Stimulated activated naive CD4-positive, alpha-beta T cell treated with Interleukin-2 at 50 U/mL for 16 hours (primary cell): ENCODE measurements around the gene ATF6B.

Experiments used
- DNase-seq: peaks from one replicate; lab custom pipeline; 2025; lab: John Stamatoyannopoulos, UW

Gene ATF6B

GRCh38 chr6:32131439-32131948, 3.4 kb upstream of the ATF6B start:
- DNase-seq = no peak

DNA sequence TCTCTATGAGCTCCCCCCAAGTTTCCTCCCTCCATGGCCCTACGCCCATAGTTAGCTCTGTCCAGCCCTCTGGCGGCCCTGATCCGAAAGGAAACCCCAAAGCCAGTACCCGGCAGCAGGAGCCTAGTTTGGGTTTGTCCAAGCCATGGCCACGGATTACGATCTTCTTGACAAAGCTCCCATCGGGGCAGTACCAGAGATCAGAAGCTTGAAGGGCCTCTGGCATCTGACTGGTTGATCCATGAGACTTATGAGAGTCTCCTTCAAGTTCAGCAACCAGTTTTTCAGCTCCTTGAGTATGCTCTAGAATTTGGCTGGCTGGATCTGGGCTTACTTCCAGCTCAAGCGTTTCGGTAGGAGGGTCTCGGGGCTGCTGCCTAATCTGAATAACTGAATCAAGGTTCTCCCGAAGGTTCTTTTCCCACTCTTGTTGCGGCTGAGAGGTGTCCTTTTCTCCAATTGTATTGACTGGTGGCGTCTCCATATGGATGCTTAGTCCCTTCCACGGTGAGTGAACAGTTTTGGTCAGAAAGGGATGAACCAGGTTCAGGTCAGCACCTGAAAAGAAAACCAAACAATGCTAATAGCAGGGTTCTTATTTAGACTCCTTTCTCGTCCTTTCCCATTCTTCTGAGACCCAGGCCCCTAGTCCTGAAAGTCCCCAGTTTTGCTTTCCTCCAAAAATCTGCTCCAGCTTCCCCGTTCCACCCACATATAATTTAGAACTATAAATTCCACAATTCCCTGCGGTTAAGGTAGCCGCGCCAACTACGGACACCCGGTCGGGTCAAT, 1.4 kb upstream of the ATF6B start:
- no peak for DNase-seq

GRCh38 chr6:32128751-32129296, 778 bp upstream of the ATF6B start:
- no peak for DNase-seq

GRCh38 chr6:32127409-32127716, 683 bp downstream of the ATF6B start:
- DNase-seq = no peak

DNA sequence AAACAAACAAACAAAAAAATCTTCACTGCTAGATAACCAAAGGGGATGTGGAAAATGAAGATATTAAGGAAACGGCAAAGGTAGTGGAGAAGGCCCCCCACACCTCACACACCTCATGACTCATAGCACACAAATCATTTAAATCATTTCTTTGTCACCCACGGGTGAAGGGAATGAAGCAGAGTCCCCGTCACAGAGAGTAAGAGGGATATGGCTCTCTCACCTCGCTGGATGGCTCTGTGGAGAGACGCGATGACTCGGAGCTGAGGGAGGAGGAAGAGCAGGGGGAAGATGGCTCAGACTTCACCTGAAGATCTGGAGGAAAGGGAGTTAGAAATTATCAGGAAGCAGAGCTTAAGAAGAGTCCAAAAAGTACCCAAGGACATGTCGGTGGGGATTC, 1.2 kb downstream of the ATF6B start:
- DNase-seq = no peak

- no peak for DNase-seq
These were observed 4.4 kb downstream of the ATF6B start for GRCh38 chr6:32123681-32124080.

DNA sequence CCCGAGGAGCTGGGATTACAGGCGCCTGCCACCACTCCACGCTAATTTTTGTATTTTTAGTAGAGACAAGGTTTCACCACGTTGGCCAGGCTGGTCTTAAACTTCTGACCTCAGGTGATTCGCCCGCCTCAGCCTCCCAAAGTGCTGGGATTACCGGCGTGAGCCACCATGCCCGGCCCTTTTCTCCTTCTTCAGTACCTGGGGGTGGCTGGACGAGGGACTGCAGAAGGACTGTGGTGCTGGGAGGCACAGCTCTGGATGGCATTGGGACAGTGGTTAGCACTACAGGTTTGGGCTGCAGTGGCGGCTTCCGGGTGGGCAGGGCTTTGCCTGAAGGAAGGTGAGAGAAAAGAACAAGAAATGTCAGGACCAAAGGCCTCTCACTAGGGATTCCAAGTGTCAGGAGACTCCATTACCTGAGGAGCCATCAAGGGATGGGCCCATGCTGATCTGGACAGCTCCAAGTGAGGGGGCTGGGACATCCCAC, 7.4 kb downstream of the ATF6B start:
- DNase-seq = no peak

GRCh38 chr6:32118782-32119628, 9.0 kb downstream of the ATF6B start:
- DNase-seq = peak; percentile 43

DNA sequence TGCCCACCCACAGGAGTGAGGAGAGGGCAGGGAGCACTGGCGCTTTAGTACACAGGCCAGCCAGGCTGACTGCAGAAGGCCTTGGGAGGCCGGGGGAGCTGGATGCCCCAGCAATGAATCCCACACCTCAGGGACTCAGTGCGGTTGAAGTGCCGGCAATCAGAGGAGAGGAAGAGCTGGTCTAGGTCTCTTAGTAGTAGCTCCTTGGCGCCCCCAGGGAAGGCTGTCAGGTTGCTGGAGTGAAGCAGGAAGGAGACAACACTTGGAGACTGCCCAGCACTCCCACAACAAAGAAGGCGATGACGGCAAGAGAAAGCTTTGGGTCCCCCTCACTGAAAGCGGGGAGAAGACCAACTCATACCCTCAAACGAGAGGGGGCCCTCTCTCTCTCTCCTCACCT, 10.6 kb downstream of the ATF6B start:
- no peak for DNase-seq

DNA sequence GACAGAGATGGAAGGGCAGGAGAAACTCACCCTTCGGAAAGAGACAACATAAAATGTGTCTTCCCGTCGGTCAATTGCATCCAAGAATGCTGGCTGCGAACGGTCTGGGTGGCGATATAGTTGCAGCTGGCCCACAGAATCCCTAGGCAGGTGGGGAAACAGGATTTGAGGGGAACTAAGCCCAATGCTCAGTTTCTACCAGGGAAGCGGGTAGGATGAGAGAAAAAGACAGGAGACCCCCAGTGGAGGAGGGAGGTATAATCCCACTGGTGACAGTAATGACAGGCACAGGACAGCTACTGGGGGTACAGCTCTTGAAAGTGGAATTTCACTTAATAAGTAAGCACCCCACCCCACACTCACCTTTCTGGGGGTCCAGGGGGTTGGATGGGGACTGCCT, 11.4 kb downstream of the ATF6B start:
- no peak for DNase-seq

- no peak for DNase-seq
These were observed 12.4 kb downstream of the ATF6B start for GRCh38 chr6:32115623-32116022.

DNA sequence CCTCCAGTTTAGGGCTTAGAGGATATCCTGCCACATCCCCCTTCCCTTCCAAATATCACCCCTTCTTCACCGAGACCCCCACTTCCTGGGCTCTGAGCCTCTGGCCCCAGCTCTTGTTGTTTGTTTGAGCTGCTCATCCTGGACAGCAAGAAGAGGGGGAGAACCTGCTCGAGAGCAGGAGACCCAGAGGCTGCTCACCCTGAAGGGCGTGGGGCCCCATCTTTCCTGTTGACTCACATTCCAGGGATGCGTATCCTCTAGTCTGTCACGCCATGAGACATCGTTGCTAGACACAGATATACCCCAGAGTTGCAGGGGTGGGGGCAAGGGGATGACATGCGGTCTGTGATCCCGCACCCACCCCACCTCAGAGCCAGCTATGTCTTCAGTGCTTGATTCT, 13.2 kb downstream of the ATF6B start:
- no peak for DNase-seq

GRCh38 chr6:32113386-32114352, 14.4 kb downstream of the ATF6B start:
- no peak for DNase-seq

- DNase-seq = no peak
These were observed 15.5 kb downstream of the ATF6B start for GRCh38 chr6:32112431-32112980.

DNA sequence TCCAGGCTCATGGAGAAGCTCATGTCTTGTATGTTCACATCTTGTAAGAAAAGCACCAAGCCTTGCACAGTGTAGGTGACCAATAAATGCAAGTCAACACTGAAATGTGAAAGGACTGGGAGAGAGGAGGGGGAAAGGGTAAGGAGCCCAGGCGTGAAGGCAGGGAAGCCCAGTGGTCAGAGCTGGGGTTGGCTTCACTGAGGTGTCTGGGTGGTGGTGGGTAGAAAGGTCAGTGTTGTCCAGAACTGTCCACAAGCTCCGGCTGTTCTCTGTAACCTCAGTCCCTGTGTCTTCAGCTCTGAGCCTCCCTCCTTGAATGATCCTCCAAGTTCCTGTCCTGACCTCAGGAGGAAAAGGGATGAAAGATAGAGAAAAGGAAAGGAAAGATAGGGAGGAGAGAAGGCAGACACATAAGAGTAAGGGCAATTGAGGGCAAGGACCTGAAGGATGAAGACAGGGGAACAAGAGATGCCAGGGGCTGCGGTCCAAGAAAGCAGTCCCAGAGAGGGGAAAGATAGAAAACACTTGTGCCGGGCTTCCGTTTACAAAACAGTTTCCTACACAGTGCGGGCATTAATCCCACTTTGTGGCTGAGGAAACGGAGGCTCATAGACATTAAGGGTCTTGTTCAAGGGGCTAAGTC, 16.5 kb downstream of the ATF6B start:
- DNase-seq = no peak

DNA sequence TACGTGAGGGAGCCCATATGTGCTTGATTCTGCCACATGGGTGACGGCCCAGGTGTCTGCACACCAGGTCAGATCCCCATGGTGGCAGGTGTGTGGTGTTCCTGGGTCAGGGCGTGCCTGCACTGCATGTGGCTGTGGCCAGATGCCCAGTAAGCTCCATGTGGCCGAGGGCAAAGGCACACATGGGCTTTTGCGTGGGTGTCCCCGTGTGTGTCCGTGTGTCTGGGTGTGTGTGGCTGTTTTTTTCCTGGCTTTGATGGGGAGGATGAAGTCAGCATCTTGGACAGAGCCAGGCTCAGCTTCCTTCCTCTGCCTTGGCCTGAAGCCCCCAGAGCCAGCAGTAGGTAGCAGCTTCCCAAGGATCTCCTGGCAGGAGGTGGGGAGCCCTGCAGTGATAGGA, 17.4 kb downstream of the ATF6B start:
- DNase-seq = no peak

- no peak for DNase-seq
These were observed 18.3 kb downstream of the ATF6B start for GRCh38 chr6:32109765-32110160.

DNA sequence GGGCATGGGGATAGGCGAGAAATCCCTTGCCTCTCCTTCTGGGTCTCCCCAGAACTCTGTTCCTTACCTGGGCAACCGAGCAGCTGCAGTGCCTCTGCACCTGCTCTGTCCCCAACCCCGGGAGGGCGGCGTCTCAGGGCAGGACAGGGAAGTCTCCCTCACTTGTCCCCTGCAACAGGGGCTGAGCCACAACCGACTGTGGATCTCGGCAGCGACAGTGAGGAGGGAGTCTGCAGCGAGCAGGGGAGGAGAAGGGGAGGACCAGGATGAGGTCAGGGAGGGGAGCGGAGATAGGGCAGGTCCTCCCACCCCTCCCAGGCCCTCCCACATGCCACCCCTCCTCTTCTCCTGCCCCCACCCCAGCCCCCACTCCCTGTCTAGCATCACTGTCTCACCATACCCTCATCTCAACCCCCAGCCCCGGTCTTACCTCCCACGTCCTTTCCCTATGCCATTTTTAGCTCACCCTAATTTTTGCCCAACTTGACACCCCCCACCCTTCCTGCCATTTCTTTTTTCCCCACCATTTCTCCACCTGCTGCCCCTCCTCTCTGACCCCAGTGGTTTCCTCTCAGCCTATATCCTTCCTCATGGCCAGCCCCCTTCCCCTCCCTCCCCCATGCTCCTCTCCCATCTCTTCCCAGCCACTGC, 18.8 kb downstream of the ATF6B start, which contains the start of gene TNXB:
Gene TNXB, minus strand, starts transcription at position 225 of the 651 bp plus-strand sequence. CDS start 11,140 bp downstream, outside the sequence.
- no peak for DNase-seq

DNA sequence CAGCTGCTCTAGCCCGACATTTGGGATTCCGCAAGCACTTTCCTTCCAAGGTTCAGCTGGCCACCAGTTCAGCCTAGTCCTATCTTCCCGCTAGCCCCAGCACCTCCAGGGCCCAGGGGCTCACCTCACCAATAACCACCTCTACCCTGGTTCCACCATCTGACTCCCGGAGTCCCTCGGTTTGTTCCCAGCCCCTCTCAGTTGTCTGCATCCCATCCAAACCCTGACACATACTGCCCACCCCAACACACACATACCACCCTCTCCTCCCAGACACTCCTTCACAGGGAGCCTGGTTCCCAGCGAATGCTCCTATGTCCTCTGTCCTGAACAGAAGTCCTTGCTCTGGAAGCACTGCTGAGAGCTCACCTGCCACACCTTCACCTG, 19.3 kb downstream of the ATF6B start:
- DNase-seq = no peak

DNA sequence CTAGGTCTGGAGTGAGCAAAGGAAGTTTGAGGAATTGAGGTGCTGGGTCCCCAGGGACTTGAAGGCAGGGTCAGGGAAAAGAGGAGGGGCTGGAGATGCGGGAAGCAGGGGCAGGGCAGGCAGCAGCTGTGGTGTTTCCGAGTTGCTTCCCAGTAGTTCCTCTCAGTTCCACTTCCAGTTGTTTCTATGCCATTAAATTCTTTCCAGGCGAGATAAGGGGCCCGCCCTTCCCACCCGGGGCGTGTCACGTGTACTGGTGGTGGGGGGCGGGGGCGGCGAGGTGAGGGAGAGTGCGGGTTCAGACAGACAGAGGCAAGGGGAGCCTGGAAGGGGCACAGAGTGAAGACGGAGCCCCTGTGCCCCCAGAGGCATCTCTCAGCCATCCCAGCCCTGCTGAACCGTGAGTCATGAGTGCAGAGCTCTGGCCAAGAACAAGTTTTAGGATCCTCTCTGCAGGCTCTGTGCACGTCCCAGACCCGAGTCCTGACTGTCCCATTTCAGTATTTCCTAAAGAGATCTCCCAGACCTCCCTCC, 19.9 kb downstream of the ATF6B start:
- DNase-seq = no peak
